OCI-LY3 (cell line): Measurements from ENCODE around the gene SCARB2.

Source experiments
- CTCF ChIP-seq: fragments of 200-600, 300-600 bp; sonication (generic); IDR thresholded peaks from 2 replicates; pipeline ENCODE4 v1.5.1; 2014; ENCODE audit warnings: antibody characterized with exemption, low read length, low read depth
- EZH2phosphoT487 ChIP-seq: fragments of 200-600 bp; shearing (Covaris generic); IDR thresholded peaks from 2 replicates; pipeline ENCODE4 v1.6.1; 2018; ENCODE audit warnings: antibody characterized with exemption, mixed run types, low read depth

GRCh38 chr4:76216975-76217814, 3.6 kb upstream of the SCARB2 start:
- no peak for TF ChIP-seq CTCF
- TF ChIP-seq EZH2phosphoT487 = no peak
